Esophagus (tissue), 2 donors: ENCODE results near the gene MTPN. TPM values are rescaled to one million over a fixed set of nuclear protein-coding genes. Genes with fewer than 3 reads are reported as not detected.

ENCODE experiments used
- H3K27ac ChIP-seq, 2 donors: one replicate each; pipeline ENCODE4 v1.5.1; 2013; ENCODE audit warnings: low read depth in 2 of 2, mild to moderate bottlenecking in 2 of 2, inconsistent platforms in 1 of 2, low read length in 1 of 2, moderate library complexity in 1 of 2
- H3K27me3 ChIP-seq, 2 donors: one replicate each; pipeline ENCODE4 v1.6.1; 2013; ENCODE audit warnings: low read length in 2 of 2, control low read depth in 1 of 2, mild to moderate bottlenecking in 1 of 2; ENCODE audit not compliant: insufficient read depth in 2 of 2, control insufficient read depth in 1 of 2
- H3K36me3 ChIP-seq, 2 donors: one replicate each; pipeline ENCODE4 v1.6.1; 2013; ENCODE audit warnings: low read length in 1 of 2; ENCODE audit not compliant: control insufficient read depth in 2 of 2, insufficient read depth in 2 of 2
- H3K4me1 ChIP-seq, 2 donors: one replicate each; pipeline ENCODE4 v1.6.1; 2013; ENCODE audit warnings: low read length in 1 of 2; ENCODE audit not compliant: control insufficient read depth in 2 of 2, insufficient read depth in 2 of 2
- H3K4me3 ChIP-seq, 2 donors: one replicate each; pipeline ENCODE4 v1.5.1; 2013; ENCODE audit warnings: low read length in 2 of 2, mild to moderate bottlenecking in 2 of 2, low read depth in 1 of 2, moderate library complexity in 1 of 2
- H3K9me3 ChIP-seq, 2 donors: one replicate each; pipeline ENCODE4 v1.6.1; 2013; ENCODE audit warnings: mild to moderate bottlenecking in 2 of 2, low read depth in 1 of 2, low read length in 1 of 2, moderate library complexity in 1 of 2; ENCODE audit not compliant: control insufficient read depth in 2 of 2, insufficient read depth in 1 of 2
- WGBS, 2 donors: extraction: QIAGEN DNeasy Blood & Tissue Kit; methylation state at CpG; one replicate each; pipeline ENCODE4 v1.1.7; 2013; 5-methylcytosine and 5-hydroxymethylcytosine counted together
- polyA plus RNA-seq, 2 donors: library from polyadenylated mRNA; stranded (reverse); fragments of 200-250 nt; gene quantifications; one replicate each; pipeline ENCODE4 v1.2.3, GENCODE V29; 2013
- donor health status: healthy with polysubstance abuse.
- donor health status: Bipolar disorder and iron deficiency.

The MTPN gene
- polyA plus RNA-seq, 2 donors: 54.8 to 100 TPM

DNA sequence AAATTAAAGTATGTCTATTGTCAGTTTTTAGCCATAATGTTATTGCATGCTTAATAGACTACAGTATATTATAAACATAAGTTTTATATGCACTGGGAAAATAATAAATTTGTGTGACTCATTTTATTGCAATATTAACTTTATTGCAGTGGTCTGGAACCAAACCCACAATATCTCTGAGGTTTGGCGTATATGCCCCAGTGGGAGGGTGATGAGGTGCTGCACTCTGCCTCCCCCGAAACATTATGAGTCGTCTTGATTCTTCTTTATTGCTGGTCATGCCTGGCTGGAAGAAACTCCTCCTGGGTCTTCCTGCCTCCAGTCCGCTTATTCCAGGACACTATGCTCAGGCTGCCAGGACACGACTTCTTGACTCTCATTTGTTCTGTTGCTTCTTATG is 88.4 kb downstream of the MTPN start:
- WGBS, 2 donors: 84 to 85% methylated on average over 5 of the region's 5 CpGs
- peaks cover 0 to 2% of the 10 kb centered on the region in 2 donors for H3K9me3 ChIP-seq
- no peaks in the 10 kb centered on the region for H3K4me1 ChIP-seq
- H3K36me3 ChIP-seq: no peaks in the 10 kb centered on the region
- no peak overlapping the region for H3K4me3 ChIP-seq
- no peak overlapping the region for H3K27ac ChIP-seq
- H3K27me3 ChIP-seq: no peaks in the 10 kb centered on the region

DNA sequence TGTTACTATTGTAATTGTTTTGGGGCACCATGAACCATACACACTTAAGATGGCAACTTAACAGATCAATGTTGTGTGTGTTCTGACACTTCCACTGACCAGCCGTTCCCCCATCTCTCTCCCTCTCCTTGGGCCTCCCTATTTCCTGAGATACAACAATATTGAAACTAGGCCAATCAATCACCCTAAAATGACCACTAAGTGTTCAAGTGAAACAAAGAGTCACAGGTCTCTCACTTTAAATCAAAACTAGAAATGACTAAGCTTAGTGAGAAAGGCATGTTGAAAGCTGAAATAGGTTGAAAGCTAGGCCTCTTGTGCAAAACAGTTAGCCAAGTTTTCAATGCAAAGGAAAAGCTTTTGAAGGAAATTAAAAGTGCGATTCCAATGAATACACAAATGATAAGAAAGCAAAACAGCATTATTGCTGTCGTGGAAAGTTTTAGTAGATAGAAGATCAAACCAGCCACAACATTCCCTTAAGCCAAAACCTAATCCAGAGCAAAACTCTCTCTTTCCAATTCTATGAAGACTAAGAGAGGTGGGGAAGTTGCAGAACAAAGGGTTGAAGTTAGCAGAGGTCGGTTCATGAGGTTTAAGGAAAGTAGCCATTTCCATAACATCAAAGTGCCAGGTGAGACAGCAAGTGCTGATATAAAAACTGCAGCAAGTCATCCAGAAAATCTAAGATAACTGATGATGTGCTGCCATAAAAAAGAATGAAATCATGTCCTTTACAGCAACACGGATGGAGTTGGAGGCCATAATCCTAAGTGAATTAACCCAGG is 90.6 kb downstream of the MTPN start:
- 55 to 56% methylated on average over 5 of the region's 5 CpGs for WGBS, 2 donors
- no peak overlapping the region for H3K27ac ChIP-seq
- no peaks in the 10 kb centered on the region for H3K27me3 ChIP-seq
- no peak overlapping the region for H3K4me3 ChIP-seq
- no peaks in the 10 kb centered on the region for H3K4me1 ChIP-seq
- H3K36me3 ChIP-seq: no peaks in the 10 kb centered on the region
- peaks cover 0 to 2% of the 10 kb centered on the region in 2 donors for H3K9me3 ChIP-seq

DNA sequence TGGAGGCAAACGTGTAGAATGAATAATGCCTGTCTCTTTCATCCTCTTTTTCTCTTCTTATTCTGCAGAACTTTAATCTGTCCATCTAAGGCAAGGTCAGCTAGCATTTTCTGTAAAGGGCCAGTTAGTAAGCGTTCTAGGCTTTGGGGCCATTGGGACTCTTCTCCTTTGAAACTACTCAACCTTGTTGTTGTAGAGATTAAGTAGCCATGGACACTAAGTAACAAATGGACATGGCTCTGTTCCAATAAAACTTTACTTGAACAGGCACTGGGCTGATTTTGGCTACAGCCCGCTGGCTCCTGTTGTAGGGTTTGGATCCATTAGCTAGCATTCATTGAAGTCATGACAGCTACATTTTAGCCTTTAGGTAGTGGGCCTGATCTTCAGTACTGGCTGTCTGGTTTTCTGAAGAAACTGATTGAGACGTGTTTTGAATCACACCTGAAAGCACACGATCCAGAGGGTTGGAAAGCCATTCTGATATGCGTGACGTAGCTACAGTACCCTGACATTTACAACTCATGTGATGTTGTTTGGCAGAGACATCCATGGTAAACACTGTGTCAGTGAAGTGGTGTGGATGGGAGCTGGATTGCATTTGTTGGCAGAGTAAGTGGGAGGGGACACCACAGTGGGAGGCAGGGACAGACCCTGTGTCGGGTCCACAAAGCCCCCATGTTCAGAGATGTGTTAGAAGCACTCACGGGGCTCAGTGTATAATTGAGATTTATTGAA is 92.5 kb downstream of the MTPN start:
- no peaks in the 10 kb centered on the region for H3K27me3 ChIP-seq
- 78 to 84% methylated on average over 9 of the region's 9 CpGs for WGBS, 2 donors
- no peaks in the 10 kb centered on the region for H3K36me3 ChIP-seq
- H3K27ac ChIP-seq: no peak overlapping the region
- H3K4me3 ChIP-seq: no peak overlapping the region
- peaks cover 0 to 2% of the 10 kb centered on the region in 2 donors for H3K9me3 ChIP-seq
- no peaks in the 10 kb centered on the region for H3K4me1 ChIP-seq

DNA sequence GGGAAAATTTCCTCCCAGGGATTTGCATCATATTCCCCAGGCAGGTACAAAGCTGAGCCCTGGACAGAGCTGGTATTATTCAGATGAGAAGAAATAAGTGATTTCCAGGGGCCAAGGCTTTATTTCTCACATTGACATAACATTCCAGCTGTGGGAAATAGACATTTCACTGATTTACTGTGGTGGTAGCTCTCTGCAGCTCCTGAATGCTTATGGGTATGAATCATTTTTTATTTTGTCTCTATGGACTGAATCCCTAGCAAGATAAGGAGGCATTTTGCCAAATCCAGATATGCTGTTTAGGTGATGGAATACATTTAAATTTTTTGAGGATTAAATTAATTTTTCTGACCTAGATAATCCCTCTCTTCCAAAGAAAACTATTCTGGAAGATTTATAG is 97.9 kb downstream of the MTPN start:
- no peaks in the 10 kb centered on the region for H3K4me1 ChIP-seq
- H3K4me3 ChIP-seq: no peak overlapping the region
- H3K27ac ChIP-seq: peak overlapping the region; percentile 80

DNA sequence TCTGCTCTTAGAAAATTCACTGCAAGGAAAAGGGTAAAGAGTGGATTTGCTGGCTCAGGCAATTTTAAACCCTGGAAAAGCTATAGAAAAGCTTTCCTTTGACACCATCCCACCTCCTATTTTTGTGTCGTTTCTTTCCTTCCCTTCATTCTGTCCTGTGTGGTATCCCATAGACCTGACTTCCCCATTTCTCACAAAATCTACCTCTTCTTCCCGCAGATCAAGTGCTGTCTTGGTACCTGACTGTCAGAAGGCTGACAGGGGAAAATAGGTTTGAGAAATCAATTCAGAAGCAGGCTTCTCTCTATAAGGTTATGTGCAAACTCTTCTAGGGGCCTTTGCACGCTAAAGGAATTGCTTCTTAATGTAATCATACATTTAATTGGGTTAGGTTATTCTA is 98.9 kb downstream of the MTPN start:
- H3K27ac ChIP-seq: peak overlapping the region; percentile 80 to 85
- H3K9me3 ChIP-seq: no peaks in the 10 kb centered on the region
- H3K36me3 ChIP-seq: no peaks in the 10 kb centered on the region
- 66 to 71% methylated on average over 3 of the region's 3 CpGs for WGBS, 2 donors
- no peaks in the 10 kb centered on the region for H3K4me1 ChIP-seq
- H3K4me3 ChIP-seq: no peak overlapping the region
- H3K27me3 ChIP-seq: no peaks in the 10 kb centered on the region

More for the DNA sequence above, 97.9 kb downstream of the MTPN start:
- H3K36me3 ChIP-seq: no peaks in the 10 kb centered on the region
- no peaks in the 10 kb centered on the region for H3K27me3 ChIP-seq
- H3K9me3 ChIP-seq: no peaks in the 10 kb centered on the region

DNA sequence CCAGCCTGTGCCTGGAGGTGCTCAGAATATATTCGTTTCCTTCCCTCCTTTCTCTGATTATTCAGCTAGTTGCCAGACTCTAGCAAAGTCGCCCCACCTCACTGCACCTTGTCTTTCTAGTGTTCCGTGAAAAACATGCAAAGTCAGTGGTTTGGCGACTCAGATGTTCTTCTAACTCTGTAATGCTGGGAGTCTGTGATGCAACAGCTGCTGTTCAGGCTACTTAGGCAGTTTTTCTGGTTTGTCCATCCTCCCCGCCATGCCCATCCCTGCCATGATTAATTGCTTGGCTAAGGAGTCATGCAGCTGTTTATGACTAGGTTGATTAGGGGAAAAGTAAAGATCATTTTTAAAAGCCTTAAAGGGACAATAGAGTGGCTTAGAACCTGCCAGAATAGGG is 99.4 kb downstream of the MTPN start:
- Histone ChIP-seq H3K27ac (peak overlapping the region; percentile 80 to 85), H3K27me3 (no peaks in the 10 kb centered on the region), H3K4me3 (no peak overlapping the region), H3K36me3 (no peaks in the 10 kb centered on the region), H3K4me1 (no peaks in the 10 kb centered on the region), H3K9me3 (no peaks in the 10 kb centered on the region)
- WGBS, 2 donors: 38 to 43% methylated on average over 5 of the region's 5 CpGs

Other genes starting within 250 kb of the MTPN start
- 10 to 100 TPM in 1 of 2 donors, 1 to 10 TPM in 1; 7.1 to 11.0 TPM for gene SLC13A4, start 249.2 kb downstream of the MTPN start, polyA plus RNA-seq
- gene FAM180A, start 228.5 kb downstream of the MTPN start, polyA plus RNA-seq: 1 to 10 TPM in 1 of 2 donors, under 1 TPM in 1; 0.55 to 1.3 TPM